VCaP (cell line): ENCODE data around the gene PHKB.
"Not testable (repeated sequence)": the region's sequence is repeated elsewhere in the genome, so short reads cannot be mapped to it uniquely, and the experiment has no call there.

ENCODE experiments used
- H3K27ac ChIP-seq: fragments of 450-650 bp; 2 replicates; pipeline ENCODE4 v1.5.1; 2017
- TF ChIP-seq, protein P1 (sequence below): fragments of 450-650 bp; conservative IDR thresholded peaks from 2 replicates; pipeline ENCODE4 v1.5.1; 2017; ENCODE audit warnings: mild to moderate bottlenecking, moderate library complexity

Gene PHKB

DNA sequence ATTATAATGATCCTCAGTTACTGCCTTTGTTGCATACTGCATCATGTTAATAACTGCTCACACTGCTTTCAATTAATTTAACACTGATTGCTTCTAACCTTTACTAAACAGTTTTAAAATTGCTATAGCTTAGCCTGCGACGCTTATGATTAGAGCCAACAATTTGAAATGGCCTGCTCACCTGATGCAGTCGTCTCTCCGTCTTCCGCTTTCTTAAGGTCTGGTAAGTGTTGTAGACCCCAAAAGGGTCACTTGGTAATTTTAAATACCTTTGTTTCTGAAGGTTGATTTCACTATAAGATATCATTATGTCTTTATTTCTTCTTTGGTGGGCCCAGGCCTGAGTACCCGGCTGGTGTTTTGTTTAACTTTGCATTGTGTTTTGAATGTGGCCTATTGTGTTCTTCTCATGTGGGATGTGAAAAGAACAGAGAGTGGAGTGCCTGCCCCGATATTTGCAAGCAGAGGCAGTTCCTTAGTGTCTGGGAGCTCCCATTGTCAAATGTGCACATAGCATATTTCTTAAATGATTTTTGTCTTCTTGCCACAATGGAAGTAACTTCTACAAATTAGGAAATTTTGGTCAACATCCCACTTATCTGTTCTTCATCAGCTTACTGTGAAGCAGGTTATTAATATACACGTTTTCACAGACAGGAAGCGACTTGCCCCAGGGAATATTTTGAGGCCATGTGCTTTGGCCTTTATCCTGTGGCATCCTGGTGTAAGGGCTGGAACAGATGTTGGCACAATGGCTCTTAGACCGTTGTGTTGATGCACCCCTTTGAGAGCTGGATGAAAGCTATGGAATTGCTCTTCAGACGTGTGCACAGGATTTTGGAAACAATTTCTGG lies 2.9 kb downstream of the PHKB start:
- TF ChIP-seq, protein P1, sequence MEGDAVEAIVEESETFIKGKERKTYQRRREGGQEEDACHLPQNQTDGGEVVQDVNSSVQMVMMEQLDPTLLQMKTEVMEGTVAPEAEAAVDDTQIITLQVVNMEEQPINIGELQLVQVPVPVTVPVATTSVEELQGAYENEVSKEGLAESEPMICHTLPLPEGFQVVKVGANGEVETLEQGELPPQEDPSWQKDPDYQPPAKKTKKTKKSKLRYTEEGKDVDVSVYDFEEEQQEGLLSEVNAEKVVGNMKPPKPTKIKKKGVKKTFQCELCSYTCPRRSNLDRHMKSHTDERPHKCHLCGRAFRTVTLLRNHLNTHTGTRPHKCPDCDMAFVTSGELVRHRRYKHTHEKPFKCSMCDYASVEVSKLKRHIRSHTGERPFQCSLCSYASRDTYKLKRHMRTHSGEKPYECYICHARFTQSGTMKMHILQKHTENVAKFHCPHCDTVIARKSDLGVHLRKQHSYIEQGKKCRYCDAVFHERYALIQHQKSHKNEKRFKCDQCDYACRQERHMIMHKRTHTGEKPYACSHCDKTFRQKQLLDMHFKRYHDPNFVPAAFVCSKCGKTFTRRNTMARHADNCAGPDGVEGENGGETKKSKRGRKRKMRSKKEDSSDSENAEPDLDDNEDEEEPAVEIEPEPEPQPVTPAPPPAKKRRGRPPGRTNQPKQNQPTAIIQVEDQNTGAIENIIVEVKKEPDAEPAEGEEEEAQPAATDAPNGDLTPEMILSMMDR, result no peak
- H3K27ac ChIP-seq, result peak overlapping the region; percentile 92

DNA sequence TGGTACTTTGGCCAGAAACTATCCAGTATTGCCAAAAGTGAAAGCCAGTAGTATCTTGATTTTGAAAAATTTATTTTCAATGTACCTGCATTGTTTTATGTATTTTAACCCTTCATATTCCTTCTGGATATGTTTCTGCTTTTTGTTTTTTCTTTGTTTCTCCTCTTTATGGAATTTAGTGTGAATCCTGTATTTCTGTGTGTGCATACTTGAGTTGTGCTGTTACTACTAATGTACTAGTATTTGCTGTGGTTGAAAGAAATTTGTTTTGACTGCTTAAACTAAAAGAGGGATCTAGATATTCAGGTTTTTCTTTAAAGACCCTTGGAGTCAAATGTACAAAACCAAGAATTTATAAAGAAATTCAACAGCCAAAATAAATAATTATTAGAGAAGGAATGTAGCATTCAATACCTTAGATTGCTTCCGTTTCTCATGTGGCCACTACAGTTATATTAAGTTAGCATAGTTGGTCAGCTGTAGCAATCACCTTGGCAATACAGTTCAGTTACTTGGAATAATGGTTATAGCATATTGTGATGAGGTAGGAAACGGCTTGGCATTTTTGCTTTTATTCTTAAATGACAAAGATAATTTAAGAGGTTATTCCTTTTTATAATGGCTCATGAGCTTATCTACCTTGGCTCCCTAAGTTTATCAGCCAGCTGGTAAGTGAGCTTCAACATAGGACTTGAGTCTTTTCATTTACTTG lies 4.9 kb downstream of the PHKB start:
- TF ChIP-seq, protein P1, result no peak

DNA sequence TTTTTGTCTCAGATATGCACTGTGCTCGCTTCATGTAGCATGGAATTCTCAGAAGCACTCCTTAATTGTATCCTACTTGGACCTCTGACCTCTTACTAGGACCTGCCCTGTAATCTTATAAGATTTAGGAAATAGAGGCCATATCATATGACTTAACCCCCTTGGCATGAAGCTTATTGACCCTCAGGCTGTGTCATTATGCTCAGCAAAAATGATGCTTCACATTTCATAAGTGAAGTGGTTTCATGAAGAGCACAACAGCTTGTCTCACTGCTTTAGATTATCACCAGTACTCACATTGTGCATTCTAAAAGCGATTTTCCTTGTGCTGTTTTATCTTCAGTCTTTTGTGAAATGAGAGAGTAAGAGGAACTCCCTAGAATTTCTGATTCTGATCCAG lies 6.4 kb downstream of the PHKB start:
- no peak overlapping the region for H3K27ac ChIP-seq
- TF ChIP-seq, protein P1, result no peak

More for the DNA sequence above, 4.9 kb downstream of the PHKB start:
- no peak overlapping the region for H3K27ac ChIP-seq

DNA sequence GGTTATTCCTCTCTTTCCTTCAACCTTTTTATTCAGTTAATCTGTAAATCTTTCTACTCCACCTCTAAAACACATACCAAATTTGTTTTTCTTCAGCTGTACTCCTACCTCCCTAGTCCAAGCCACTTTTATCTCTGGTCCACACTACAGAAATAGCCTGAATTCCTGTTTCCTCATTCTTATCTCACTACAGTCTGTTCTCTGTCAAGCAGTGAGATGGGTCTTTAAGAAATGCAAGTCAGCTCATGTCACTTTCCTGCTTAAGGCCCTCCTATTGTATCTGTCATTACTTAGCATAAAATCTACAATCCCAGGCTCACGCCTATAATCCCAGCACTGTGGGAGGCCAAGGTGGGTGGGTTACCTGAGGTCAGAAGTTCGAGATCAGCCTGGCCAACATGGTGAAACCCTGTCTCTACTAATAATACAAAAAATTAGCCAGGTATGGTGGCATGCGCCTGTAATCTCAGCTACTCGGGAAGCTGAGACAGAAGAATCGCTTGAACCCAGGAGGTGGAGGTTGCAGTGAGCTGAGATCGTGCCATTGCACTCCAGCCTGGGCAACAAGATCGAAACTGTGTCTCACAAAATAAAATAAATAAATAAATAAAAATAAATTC lies 7.0 kb downstream of the PHKB start:
- not testable (repeated sequence) for H3K27ac ChIP-seq

DNA sequence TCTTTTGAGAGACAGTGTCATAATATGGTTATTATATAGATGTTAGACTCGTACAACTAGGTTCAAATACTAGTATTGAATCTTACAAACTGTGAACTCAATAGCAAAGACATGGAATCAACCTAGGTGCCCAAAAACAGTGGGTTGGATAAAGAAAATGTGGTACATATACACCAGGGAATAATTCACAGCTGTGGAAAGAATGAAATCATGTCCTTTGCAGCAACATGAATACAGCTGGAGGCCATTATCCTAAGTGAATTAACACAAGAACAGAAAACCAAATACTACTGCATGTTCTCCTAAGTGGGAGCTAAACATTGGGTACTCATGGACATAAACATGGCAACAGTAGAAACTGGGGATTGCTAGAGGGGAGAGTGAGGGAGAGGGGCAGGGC lies 8.1 kb downstream of the PHKB start:
- TF ChIP-seq, protein P1, result no peak
- no peak overlapping the region for H3K27ac ChIP-seq

DNA sequence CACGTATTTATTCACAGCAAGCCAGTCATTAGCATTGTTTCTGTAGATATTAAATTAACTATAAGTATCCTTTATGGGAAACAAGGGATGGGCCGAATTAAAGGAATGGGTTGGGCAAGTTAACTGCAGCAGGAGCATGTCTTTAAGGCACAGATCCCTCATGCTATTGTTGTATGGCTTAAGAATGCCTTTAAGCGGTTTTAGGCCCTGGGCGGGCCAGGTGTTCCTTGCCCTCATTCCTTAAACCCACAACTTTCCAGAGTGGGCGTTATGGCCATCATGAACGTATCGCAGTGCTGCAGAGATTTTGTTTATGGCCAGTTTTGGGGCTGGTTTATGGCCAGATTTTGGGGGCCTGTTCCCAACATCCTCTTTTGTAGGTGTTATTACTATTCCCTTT lies 9.1 kb downstream of the PHKB start:
- no peak overlapping the region for H3K27ac ChIP-seq
- TF ChIP-seq, protein P1, result no peak

DNA sequence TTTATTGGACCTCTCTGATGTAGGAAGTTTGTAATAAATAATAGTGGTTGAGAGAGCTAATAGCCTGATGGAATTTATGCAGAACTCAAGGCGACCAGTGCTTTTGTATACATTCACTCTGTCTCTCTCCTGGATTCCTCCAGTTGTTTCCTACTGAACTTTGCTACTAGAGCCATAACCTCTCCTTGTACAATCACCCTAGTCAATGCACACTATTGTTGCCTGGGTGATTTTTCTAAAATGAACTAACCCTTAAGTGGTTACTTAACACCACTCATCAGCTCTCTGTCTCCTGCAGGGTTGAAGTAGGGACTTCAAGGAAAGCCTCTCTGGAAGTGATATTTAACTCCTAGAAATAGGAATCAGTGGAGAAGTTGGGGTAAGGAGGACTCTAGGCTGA lies 9.7 kb downstream of the PHKB start:
- TF ChIP-seq, protein P1, result no peak

DNA sequence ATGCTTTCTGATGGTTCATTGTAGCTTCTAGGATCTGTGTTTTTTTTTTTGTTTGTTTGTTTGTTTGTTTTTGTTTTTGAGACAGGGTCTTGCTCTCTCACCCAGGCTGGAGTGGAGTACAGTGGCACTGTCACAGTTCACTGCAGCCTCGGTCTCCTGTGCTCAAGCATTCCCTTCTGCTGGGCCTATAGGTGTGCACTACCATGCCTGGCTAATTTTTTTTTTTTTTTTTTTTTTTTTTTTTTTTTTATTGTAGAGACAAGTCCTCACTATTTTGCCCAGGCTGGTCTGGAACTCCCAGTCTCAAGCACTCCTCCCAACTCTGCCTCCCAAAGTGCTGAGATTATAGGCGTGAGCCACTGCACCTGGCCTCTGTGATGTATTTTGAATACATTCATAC lies 11.9 kb downstream of the PHKB start:
- not testable (repeated sequence) for H3K27ac ChIP-seq

More for the DNA sequence above, 9.7 kb downstream of the PHKB start:
- no peak overlapping the region for H3K27ac ChIP-seq
